HTERT RPE-1 (cell line): ENCODE measurements around the gene TMEM204.

Experiments
- in situ Hi-C: fragments of 300-500 bp; cut with MboI; formaldehyde crosslinking; loops from 4 replicates; pipeline ENCODE4 v1.14.3; 2020; ENCODE audit warnings: low sequenced_read_pairs

TMEM204 gene

DNA sequence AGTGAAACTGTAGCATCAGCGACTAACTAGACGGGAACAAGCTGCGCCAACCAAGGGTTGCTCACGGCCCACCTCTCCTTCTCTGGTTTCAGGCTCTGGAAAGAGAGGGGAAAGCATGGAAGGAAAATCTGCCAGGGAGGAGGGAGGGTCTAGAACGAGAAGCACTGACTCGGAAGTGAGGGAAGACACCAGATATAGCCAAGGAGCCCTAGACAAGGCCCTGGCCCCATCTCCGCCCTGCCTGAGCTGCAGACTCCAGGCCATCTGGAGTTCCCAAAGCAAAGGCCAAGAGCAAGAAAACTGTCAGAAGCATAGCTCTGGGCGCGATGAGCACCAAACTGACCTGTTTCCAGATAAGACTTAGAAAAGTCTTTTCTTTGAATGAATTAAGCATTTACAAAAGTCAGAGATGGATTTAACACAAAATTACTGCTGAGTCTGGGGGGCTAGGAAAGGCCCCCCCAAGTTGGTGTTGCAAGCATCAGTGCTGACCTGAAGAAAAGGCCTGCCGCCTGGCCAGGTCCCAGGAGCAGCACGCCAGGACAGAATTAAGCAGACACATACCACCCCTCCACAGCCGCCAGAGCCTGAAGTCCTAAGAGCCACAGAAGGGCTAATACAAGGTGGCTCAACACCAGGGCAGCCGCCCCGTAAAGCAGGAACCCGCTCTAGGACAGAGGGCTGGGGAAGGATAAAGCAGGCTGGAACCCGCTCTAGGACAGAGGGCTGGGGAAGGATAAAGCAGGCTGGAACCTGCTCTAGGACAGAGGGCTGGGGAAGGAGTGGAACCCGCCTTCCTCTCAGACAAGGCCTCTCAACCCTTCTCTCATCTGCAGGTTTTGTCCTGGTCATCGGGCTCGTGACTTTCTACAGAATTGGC, 20.7 kb downstream of the TMEM204 start:
- in situ Hi-C loops: no loop called here

DNA sequence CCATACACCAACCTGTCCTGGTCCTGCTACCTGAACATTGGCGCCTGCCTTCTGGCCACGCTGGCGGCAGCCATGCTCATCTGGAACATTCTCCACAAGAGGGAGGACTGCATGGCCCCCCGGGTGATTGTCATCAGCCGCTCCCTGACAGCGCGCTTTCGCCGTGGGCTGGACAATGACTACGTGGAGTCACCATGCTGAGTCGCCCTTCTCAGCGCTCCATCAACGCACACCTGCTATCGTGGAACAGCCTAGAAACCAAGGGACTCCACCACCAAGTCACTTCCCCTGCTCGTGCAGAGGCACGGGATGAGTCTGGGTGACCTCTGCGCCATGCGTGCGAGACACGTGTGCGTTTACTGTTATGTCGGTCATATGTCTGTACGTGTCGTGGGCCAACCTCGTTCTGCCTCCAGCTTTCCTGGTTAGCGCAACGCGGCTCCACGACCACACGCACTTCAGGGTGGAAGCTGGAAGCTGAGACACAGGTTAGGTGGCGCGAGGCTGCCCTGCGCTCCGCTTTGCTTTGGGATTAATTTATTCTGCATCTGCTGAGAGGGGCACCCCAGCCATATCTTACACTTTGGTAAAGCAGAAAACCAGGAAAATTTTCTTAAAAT, 21.5 kb downstream of the TMEM204 start:
- in situ Hi-C loops: no loop called here

DNA sequence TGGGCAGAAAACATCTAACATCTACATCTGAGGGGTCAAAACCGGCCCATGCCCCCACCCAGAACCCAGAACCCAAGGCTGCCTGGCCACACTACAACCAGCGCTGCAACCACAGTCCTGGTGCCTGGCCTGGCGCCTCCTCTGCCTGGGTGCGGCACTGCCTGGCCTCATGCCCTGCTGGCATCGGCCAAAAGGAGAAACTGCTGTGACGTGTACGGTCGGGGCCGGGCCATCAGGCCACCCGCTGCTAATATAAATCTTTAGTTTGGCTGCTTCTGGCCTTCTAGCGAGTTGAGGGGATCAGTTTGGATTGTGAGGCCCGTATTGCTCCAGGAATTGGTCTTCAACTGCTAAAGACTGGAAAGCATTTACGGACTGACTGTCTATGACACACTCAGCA, 22.8 kb downstream of the TMEM204 start:
- in situ Hi-C loops: no loop called here

DNA sequence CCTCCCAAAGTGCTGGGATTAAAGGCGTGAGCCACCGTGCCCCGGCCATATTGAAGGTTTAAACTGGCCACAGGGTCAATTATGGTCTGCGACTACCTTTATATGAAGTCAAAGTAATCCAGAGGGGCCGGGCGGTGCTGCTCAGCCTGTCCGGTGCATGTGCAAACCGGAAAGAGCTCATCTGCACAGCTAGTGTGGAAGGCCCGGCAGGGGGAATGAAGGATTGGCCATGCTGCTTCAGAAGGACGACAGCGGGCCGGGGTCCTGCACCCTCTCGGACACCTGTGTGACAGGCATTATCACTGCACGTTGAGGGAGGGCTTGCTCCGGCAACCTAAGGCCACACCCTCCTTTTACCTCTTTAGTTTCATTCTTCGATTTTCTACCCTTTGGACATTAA, 23.6 kb downstream of the TMEM204 start:
- in situ Hi-C loops: no loop called here

DNA sequence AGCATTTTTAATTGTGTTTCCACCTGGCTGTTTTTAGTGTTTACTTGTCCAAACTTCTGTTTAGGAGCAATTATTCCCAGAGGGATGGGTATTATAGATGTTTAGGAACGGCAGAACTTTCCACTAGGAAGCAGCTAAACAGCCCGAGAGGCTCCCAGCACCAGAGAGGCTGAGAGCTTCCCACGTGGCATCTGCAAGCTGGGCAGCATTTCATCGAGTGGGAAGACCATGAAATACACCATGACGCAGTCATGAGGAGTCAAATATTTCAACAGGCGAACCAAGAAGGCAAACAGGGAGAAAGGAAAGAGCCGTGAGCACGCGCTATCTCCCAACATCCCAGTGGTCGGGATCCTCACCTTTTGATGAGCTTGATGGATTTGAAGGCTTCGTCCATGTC, 24.1 kb downstream of the TMEM204 start:
- in situ Hi-C loops: no loop called here

DNA sequence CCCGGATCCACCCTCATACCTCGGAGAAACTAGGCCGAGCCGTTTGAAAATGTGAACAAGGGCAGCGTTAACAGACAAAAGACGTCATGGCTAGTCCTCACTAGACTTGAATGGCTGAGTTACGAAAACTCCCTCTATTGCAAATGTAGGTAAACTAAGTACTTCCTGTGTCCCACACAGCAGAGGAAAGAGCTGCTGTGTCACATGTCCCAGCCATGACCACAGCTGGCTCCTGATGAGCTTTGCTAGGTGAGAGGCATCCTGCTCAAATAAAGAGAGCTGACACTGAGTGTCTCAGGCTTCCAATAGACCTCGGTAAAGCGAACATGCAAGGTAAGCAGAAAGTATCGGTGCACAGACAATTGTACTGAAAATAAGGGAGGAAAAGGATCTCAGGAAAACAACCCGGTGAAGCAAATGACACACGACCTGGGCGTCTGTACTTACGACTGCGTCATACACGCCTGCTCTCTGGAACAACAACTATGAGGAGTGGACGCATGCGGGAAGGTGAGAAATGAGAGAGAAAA, 26.0 kb downstream of the TMEM204 start:
- in situ Hi-C loops: no loop called here

DNA sequence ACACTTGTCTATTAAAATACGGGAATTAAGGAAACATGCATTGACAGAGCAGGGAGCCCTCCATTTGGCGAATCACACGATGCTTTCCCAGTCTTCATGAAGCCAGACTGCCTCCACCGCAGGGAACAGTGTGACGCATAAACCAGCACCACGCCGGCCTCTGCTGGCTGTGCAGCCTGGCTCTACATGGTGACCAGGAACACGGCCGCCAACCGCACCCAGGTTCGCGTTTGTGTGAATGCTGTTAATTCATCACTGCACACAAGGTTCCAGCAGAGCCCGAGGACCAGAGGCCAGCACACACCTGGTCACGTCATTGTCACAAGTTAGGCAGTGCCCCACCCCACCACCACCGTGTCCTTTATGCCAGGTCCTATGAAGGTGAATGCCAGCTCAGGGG, 26.7 kb downstream of the TMEM204 start:
- in situ Hi-C loops: no loop called here

DNA sequence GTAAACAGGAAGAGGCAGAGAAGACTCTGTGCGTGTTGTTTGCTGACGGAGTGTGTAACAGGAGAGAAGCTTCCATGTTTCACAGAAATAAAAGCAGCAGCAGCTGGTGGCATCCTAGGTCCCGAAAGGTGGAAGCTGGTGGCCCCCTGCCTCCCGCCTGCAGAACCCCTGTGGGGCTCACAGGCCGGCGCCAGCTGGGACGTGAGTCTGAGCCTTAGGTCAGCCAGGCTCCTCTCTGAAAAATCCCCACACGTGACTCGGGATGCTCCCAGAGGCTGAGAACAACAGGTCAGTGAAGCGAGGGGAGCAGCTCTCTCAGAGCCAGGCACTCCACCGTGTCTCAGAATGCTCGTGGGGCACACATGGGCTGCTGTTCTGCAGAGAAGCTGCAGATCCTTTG, 27.4 kb downstream of the TMEM204 start:
- in situ Hi-C loops: no loop called here

DNA sequence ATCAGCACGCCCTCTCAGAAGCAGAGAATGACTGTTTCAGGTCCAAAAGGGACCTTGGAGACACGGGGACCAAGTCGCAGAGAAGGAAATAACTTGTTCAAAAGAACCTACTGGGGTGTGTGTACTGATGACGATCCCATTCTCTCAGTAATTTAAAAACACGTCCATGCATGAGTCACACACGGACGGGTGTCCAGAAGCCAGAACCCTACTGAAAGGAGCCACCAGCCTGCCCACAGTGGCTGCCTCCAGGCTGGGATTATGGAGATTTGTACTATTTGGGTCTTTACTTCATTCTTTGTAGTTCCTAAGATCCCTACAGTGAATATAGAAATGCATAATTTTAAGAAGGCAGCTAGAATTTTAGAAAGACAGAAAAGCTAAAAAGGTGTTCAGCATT, 27.8 kb downstream of the TMEM204 start:
- in situ Hi-C loops: no loop called here

DNA sequence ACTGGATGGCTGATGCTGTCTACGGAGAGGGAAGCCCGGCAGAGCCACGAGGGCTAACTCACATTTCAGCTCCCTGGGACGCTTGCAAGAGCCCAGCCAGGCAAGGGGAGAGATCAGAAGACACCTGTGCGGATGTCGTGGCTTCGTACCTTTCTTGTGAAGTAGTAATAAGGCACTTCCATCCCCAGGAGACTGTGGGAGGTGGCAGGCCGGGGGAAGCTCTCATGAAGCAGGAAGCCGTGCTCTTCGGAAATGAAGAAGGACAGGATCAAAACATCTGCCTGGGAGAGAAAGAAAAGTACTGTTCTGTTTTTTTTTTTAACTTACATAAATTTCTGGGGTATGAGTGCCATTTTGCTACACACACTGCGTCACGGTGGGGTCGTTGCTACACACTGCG, 28.4 kb downstream of the TMEM204 start:
- in situ Hi-C loops: no loop called here

DNA sequence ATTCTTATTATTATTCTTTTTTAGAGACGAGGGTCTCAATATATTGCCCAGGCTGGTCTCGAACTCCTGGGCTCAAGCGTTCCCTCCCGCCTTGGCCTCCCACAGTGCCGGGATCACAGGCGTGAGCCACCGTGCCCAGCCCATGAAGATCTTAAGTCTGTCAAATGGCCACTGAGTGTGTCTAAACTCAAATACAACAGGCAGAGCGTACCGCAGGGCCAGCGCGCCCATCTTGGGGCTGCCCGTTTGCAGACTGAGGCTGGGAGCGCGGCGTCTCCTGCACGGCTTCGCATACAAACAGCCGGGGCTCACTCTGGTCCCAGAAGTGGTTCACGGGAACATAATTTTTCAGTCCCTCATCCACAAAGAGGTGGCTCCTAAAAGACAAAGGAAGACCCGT, 30.3 kb downstream of the TMEM204 start:
- in situ Hi-C loops: no loop called here

DNA sequence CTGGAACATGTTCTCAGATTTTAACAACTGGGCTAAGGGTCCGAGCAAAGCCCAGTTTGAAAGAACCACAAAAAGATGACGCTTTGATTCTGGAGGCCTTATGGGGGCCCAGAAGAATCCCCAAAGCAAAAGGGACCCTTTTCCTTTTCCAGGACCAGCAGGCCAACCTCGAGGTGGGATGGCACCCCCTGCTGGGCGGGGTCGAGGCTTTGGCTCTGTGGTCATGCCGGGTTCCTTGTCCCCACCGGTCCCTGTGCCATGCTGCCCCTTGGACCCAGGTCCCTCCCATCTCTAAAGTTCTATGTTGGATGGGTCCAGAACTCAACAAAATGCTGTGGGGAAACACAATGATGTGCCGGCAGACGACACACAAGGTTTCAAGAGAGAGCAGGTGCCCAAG, 30.9 kb downstream of the TMEM204 start:
- in situ Hi-C loops: no loop called here

DNA sequence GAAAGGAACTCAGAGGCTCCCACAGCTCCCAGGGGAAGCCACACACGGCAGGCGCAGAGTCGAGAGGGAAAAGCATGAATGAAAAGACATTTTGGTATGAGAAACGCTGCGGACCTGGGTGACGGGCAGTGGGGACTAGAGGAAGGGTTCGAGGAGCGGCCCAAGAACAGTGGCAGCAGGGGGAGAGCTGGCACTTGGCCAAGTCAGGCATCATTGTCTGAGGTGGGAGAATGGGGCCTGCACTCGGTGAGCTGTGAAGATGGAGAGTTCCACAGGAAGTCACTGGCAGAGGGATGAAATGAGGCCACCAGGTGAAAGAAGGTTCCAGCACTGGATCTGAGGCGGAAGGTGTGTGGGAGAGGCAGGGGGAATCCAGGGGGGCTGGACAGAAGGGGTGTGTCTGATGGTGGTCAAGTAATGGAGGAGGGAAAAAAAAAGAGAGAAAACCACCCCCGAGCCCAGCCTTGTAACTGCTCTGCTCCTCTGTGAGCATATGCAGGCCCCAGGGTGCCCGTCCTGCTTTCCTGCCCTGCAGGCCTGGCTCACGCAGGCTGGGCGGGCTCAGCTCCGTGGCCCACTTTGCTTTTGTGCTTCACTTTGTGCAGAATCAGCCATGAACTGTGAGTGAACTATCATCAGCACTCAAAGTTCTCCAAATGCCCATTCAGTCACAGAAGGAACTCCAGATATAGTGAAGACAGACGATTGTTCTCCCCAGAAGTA, 31.8 kb downstream of the TMEM204 start:
- in situ Hi-C loops: no loop called here

DNA sequence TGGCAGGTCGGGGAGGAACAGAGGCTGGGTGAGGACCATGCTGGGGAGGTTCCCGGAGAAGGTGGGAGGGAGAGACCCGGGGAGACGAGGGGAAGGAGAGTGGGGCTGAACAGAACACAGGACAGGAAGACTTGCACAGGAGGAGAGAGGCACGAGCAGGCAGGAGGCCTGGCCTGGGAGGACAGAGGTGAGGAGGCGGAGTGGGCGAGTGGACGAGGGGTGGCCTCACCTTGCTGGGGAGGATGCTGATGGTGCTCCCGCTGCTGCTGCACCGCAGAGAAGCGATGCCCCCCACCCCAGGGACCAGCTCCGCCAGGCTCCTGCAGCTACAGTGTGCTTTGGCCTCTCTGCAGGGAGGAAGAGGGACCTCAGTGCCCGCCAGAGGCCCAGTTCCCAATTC, 34.5 kb downstream of the TMEM204 start:
- in situ Hi-C loops: no loop called here

DNA sequence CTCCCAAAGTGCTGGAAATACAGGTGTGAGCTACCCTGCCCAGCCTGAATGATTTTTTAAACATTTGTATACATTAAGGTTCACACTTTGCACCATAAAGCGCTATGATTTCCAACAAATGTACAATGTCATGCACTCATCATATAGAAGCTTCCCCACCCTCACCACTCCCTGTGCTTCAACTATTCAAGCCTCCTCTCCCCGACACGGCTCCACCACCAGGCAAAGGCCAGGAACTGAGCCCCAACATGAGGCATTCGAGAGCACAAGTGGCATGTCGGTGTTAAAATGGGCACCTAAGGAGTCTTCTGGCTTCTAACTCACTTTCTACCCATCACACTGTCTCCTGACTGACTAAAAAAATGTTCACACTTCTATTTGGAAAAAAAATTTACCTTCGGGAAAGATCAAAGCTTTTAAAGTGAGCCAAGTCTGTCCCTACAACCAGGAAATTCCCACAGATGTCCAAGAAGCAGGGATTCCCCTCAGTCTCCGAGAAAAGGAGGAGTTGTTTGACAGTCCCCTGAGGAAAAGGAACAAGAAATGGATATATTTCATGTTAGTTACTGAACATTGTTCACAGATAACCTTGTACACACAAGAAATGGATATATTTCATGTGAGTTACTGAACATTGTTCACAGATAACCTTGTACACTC, 37.7 kb downstream of the TMEM204 start:
- in situ Hi-C loops: no loop called here

DNA sequence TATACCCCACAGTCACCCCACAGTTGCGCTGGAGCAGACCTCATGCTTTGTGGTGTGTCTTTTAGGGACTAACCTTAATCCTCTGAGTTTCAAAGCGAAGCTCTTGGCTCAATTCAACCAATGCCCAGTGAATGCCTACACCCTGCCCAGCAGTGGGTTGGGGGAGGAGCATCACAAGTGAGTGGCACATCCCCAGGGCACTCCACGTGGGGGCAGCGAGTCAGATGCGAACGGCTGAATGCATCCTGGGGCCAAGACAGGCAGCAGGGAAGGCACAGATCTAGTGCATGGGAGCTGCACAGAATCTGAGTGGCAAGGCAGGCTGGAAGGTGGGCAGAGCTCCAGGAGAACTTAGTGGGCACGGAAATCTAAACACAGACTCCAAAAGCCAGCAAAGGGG, 39.2 kb downstream of the TMEM204 start:
- in situ Hi-C loops: no loop called here

DNA sequence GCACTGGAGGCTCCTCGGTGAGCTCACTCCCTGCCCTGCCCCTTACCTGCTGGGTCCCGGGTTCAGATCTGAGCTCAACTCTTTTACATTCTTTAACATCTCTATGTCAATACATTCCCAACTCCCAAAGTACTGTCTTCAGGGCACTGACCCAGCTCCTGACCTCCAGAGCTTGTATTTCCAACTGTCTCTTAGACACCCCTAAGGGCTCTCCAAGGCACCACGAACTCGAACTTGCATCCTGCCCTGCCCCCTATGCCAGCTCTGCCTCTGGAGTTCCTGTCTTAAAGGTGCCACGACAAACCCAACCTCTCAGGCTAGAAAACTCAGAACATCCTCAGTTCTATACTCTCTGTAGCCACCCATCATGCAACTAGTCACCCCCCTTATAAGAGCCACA, 39.8 kb downstream of the TMEM204 start:
- in situ Hi-C loops: no loop called here

DNA sequence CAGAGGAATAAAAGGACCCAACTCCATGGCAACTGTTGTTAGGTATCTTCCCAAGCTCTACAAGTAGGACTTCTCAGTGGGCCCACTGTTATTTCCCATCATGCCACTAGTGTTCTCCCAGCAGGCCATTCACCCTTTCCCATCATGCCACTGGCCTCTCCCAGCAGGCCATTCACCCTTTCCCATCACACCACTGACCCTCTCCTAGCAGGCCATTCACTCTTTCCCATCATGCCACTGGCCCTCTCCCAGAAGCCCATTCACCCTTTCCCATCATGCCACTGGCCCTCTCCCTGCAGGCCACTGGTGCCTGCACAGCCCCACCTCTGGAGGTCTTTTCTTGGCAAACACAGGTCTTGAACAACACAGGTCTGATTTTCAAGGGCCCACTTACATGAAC, 42.1 kb downstream of the TMEM204 start:
- in situ Hi-C loops: no loop called here

DNA sequence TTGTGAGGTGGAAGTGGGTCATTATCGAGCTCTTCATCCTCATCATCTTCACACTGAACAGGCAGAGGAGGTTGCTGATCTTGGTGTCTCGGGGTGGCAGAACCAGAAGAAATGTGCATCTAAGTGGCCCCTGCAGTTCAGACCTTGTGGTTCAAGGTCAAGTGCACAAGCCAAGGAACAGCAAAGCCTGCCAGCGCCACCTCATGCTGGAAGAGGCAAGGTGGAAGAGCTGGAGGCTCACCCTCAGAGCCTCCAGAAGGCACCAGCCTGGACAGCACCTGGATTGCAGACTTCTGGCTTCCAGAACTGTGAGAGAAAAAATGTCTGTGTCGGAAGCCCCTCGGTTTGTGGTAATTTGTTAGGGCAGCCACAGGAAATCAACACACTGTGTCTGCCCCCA, 45.7 kb downstream of the TMEM204 start:
- in situ Hi-C loops: no loop called here

DNA sequence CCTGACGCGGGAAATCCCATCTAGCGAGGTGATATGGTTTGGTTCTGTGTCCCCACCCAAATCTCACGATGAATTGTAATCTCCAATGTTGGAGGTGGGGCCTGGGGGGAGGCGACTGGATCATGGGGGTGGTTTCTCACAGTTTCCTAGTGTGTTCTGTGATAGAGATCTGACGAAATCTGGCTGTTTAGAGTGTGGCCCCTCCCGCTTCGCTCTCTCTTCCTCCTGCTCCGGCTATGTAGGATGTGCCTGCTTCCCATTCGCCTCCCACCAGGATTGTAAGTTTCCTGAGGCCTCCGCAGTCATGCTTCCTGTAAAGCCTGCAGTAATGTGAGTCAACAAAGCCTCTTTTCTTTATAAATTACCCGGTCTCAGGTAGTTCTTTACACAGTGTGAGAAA, 46.8 kb downstream of the TMEM204 start:
- in situ Hi-C loops: no loop called here

DNA sequence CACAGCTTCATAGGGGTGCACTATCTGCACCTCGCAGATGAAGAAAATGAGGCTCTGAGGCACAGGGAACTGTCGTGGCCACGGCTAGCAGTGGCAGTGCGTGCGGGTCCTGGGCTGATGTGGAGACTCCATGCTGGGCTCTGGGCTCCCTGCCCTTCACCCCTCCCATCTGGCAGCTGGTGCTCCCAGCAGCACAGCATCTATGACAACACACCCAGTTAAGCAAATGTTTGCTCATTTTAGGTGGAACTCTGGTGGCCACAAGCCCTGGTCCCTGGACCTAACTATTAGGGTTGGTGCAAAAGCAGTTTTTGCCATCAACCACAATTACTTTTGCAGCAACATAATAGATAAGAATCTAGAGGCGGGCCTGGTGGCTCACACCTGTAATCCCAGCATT, 47.5 kb downstream of the TMEM204 start:
- in situ Hi-C loops: no loop called here
